ENCODE data around the gene PROCA1.

PROCA1 gene

DNA sequence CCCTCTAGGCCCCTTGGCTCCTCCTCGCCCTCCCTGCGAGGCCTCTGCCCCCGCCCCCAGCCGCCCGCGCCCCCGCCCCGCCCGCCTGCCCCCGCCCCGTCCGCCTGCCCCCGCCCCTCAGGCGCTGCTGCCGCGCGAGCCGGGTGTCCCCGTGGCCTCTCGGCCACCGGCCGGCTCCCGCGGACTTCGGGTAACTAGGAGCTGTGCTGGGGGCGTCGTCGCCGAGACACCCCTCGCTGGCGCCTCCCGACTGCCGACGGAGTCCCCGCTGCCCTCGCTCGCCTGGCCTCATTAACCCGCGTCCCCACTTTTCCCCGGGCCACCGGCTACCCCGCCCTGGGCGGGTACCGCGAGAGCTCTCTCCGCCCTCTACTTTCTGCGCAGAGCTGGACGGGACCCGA lies 14.5 kb upstream of the PROCA1 start, which contains the start of gene TLCD1:
Gene TLCD1, minus strand, starts transcription at position 8 of the 401 bp plus-strand sequence. CDS start 136 bp downstream, outside the sequence.
- Histone ChIP-seq H3K9me2 (replicated peaks; ENCODE audit: insufficient read depth, low read length) (no peaks in the 10 kb centered on the region), H3K79me2 (ENCODE audit: insufficient read depth, low read length) (peaks cover 34% of the 10 kb centered on the region), H3K9ac (ENCODE audit: low read length) (peak within 1 kb of the TSS; percentile 82), H3K27ac (ENCODE audit: low read depth, low read length) (peak within 1 kb of the TSS; percentile 100), H3K4me3 (ENCODE audit: insufficient read depth, low read length, poor library complexity, severe bottlenecking) (peak within 1 kb of the TSS; percentile 60), H3K9me3 (ENCODE audit: insufficient read depth, low read length) (no peaks in the 10 kb centered on the region), H3K27me3 (ENCODE audit: low read length) (no peaks in the 10 kb centered on the region), H4K20me1 (ENCODE audit: low read depth, low read length) (0 out of 2 replicates have a peak, but pooled peaks cover 4% of the 10 kb centered on the region), H3K36me3 (ENCODE audit: low read length) (peaks cover 16% of the 10 kb centered on the region), H2AFZ (ENCODE audit: low read depth, low read length, severe bottlenecking) (peak within 1 kb of the TSS; percentile 22), H3F3A (ENCODE audit: insufficient read depth) (peaks cover 72% of the 10 kb centered on the region), H3K4me2 (ENCODE audit: low read depth, low read length, poor library complexity, severe bottlenecking) (peak within 1 kb of the TSS; percentile 97)
- TF ChIP-seq, protein P1, sequence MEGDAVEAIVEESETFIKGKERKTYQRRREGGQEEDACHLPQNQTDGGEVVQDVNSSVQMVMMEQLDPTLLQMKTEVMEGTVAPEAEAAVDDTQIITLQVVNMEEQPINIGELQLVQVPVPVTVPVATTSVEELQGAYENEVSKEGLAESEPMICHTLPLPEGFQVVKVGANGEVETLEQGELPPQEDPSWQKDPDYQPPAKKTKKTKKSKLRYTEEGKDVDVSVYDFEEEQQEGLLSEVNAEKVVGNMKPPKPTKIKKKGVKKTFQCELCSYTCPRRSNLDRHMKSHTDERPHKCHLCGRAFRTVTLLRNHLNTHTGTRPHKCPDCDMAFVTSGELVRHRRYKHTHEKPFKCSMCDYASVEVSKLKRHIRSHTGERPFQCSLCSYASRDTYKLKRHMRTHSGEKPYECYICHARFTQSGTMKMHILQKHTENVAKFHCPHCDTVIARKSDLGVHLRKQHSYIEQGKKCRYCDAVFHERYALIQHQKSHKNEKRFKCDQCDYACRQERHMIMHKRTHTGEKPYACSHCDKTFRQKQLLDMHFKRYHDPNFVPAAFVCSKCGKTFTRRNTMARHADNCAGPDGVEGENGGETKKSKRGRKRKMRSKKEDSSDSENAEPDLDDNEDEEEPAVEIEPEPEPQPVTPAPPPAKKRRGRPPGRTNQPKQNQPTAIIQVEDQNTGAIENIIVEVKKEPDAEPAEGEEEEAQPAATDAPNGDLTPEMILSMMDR (IDR thresholded peaks at IDR 0.05; ENCODE audit: insufficient read depth, low read length, poor library complexity, severe bottlenecking) = no peak
- TF ChIP-seq EZH2phosphoT487 (conservative IDR thresholded peaks at IDR 0.05; ENCODE audit: low read length) = no peak

DNA sequence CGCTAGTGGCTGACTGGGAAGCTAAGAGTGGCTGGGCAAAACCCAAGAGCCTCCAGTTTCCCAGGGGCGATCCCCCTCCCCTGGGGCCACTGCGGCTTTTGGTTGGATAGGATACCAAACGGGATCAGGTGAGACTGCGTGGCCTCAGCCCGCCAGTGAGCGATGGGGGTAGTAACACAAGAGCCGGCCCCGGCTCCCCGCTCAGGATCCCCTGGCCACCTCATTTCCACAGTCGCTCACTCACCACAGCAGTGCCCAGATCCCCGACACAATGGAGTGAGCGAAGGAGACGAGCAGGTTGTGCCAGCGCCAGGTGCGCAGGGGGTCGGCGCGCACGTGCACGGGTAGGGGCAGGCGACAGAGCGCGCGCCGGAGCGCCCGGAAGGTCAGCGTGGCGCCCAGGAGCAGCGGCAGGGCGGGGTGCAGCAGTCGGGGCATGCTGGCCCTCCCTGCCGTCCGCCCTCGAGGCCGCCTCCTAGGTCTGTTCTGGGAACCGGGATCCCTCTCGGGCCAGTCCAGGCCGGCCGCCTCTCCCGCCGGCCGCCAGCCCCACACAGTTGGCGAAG lies 14.1 kb upstream of the PROCA1 start:
- H2AFZ ChIP-seq (ENCODE audit: low read depth, low read length, severe bottlenecking) = no peak overlapping the region
- H3K79me2 ChIP-seq (ENCODE audit: insufficient read depth, low read length) = peaks cover 38% of the 10 kb centered on the region
- H3K4me2 ChIP-seq (ENCODE audit: low read depth, low read length, poor library complexity, severe bottlenecking) = peak overlapping the region; percentile 97
- 0 out of 2 replicates have a peak, but pooled peaks cover 4% of the 10 kb centered on the region for H4K20me1 ChIP-seq (ENCODE audit: low read depth, low read length)
- peak overlapping the region; percentile 82 for H3K9ac ChIP-seq (ENCODE audit: low read length)
- H3K9me2 ChIP-seq (replicated peaks; ENCODE audit: insufficient read depth, low read length) = no peaks in the 10 kb centered on the region
- H3F3A ChIP-seq (ENCODE audit: insufficient read depth) = peaks cover 77% of the 10 kb centered on the region
- H3K27me3 ChIP-seq (ENCODE audit: low read length) = no peaks in the 10 kb centered on the region
- no peaks in the 10 kb centered on the region for H3K9me3 ChIP-seq (ENCODE audit: insufficient read depth, low read length)
- H3K36me3 ChIP-seq (ENCODE audit: low read length) = peaks cover 21% of the 10 kb centered on the region
- peak overlapping the region; percentile 100 for H3K27ac ChIP-seq (ENCODE audit: low read depth, low read length)
- TF ChIP-seq, protein P1 (IDR thresholded peaks at IDR 0.05; ENCODE audit: insufficient read depth, low read length, poor library complexity, severe bottlenecking) = no peak
- TF ChIP-seq EZH2phosphoT487 (conservative IDR thresholded peaks at IDR 0.05; ENCODE audit: low read length) = no peak
- peak overlapping the region; percentile 60 for H3K4me3 ChIP-seq (ENCODE audit: insufficient read depth, low read length, poor library complexity, severe bottlenecking)

DNA sequence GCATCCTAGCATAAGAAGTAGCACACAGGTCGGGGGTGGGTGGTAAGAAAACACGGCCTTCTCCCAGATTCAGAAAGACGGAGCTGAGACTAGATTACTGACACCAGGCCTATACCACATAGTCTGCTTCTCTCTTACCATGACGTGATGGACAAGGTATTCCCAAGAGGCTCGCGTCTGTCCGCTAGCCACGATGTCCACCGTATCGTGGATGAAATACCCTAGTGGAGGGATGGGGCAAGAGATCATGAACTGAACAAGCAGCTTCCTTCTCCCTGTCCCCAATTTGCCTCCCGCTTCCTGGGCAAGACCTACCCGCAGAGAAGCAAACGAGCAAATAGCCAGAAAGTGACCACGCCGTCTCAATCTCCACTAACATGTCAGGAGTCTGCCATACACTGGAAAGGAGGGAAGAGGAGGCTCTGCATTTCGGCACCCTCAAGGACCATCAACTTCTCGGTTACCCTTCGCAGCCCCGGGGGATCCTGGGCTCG lies 13.5 kb upstream of the PROCA1 start:
- Histone ChIP-seq H3K27me3 (ENCODE audit: low read length) (no peaks in the 10 kb centered on the region), H3K9ac (ENCODE audit: low read length) (peak overlapping the region; percentile 82), H3K4me3 (ENCODE audit: insufficient read depth, low read length, poor library complexity, severe bottlenecking) (peak overlapping the region; percentile 60), H4K20me1 (ENCODE audit: low read depth, low read length) (0 out of 2 replicates have a peak, but pooled peaks cover 4% of the 10 kb centered on the region), H3K27ac (ENCODE audit: low read depth, low read length) (peak overlapping the region; percentile 100), H3F3A (ENCODE audit: insufficient read depth) (peaks cover 80% of the 10 kb centered on the region), H3K79me2 (ENCODE audit: insufficient read depth, low read length) (peaks cover 44% of the 10 kb centered on the region), H3K4me2 (ENCODE audit: low read depth, low read length, poor library complexity, severe bottlenecking) (peak overlapping the region; percentile 97), H3K9me3 (ENCODE audit: insufficient read depth, low read length) (no peaks in the 10 kb centered on the region), H3K36me3 (ENCODE audit: low read length) (peaks cover 23% of the 10 kb centered on the region), H3K9me2 (replicated peaks; ENCODE audit: insufficient read depth, low read length) (no peaks in the 10 kb centered on the region), H2AFZ (ENCODE audit: low read depth, low read length, severe bottlenecking) (no peak overlapping the region)
- no peak for TF ChIP-seq EZH2phosphoT487 (conservative IDR thresholded peaks at IDR 0.05; ENCODE audit: low read length)
- TF ChIP-seq, protein P1 (IDR thresholded peaks at IDR 0.05; ENCODE audit: insufficient read depth, low read length, poor library complexity, severe bottlenecking) = no peak

All from SU-DHL-6 (cell line).